GM06990 (cell line): ENCODE measurements around the gene OR51E2.

Source experiments
- DNase-seq: peaks from one replicate; pipeline ENCODE4 v3.0.0-alpha.2; 2011; ENCODE audit not compliant: insufficient read length; ENCODE audit errors: extremely low read depth
- H3K27me3 ChIP-seq: replicated peaks from 2 replicates; pipeline ENCODE4 v1.6.0; 2011; ENCODE audit warnings: low read length; ENCODE audit not compliant: control insufficient read depth, insufficient read depth
- H3K36me3 ChIP-seq: 2 replicates; pipeline ENCODE4 v1.5.1; 2011; ENCODE audit warnings: low read length; ENCODE audit not compliant: control insufficient read depth, insufficient read depth
- H3K4me3 ChIP-seq: replicated peaks from 2 replicates; pipeline ENCODE4 v1.5.1; 2011; ENCODE audit warnings: low read depth, mild to moderate bottlenecking, control low read depth, low read length
- CTCF ChIP-seq: IDR thresholded peaks from 2 replicates; pipeline ENCODE4 v1.5.1; 2011; ENCODE audit warnings: low read length, control low read depth, mild to moderate bottlenecking, inconsistent platforms; ENCODE audit not compliant: insufficient read depth, poor library complexity, severe bottlenecking

The OR51E2 gene

GRCh38 chr11:4695442-4695841 lies 2.2 kb downstream of the OR51E2 start:
- H3K27me3 ChIP-seq, result no peaks in the 10 kb centered on the region
- no peak for DNase-seq
- no peak overlapping the region for H3K4me3 ChIP-seq
- TF ChIP-seq CTCF, result no peak
- H3K36me3 ChIP-seq, result no peaks in the 10 kb centered on the region

GRCh38 chr11:4684631-4685285 lies 12.9 kb downstream of the OR51E2 start:
- Histone ChIP-seq H3K27me3 (no peaks in the 10 kb centered on the region), H3K36me3 (no peaks in the 10 kb centered on the region), H3K4me3 (no peak overlapping the region)
- TF ChIP-seq CTCF, result no peak
- DNase-seq, result no peak

GRCh38 chr11:4682623-4683419 lies 14.8 kb downstream of the OR51E2 start:
- no peak for DNase-seq
- no peak for TF ChIP-seq CTCF
- Histone ChIP-seq H3K4me3 (no peak overlapping the region), H3K27me3 (no peaks in the 10 kb centered on the region), H3K36me3 (no peaks in the 10 kb centered on the region)

- H3K36me3 ChIP-seq, result no peaks in the 10 kb centered on the region
- H3K27me3 ChIP-seq, result no peaks in the 10 kb centered on the region
- H3K4me3 ChIP-seq, result no peak overlapping the region
- DNase-seq, result no peak
- TF ChIP-seq CTCF, result no peak
Observed at GRCh38 chr11:4680341-4680740, 17.3 kb downstream of the OR51E2 start.

- Histone ChIP-seq H3K36me3 (no peaks in the 10 kb centered on the region), H3K4me3 (no peak overlapping the region), H3K27me3 (no peaks in the 10 kb centered on the region)
- no peak for TF ChIP-seq CTCF
- no peak for DNase-seq
Observed at GRCh38 chr11:4677948-4678347, 19.7 kb downstream of the OR51E2 start.
